ENCODE results near the gene DNAJC13.

DNAJC13 gene

DNA sequence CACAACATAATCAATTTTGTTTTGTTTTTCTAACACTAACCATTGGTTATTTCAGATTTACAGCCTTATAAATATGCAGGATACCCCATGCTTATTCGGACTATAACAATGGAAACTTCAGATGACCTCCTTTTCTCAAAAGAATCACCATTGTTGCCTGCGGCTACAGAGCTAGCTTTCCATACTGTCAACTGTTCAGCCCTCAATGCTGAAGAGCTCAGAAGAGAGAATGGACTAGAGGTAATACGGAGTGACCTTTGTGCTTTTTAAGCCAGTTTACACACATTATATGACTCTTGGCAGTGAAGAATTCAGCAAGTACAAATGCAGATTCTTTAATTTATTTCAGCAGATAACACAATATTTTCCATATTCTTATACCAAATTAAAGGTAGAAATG, 81.8 kb downstream of the DNAJC13 start:
- no peak for DNase-seq

DNA sequence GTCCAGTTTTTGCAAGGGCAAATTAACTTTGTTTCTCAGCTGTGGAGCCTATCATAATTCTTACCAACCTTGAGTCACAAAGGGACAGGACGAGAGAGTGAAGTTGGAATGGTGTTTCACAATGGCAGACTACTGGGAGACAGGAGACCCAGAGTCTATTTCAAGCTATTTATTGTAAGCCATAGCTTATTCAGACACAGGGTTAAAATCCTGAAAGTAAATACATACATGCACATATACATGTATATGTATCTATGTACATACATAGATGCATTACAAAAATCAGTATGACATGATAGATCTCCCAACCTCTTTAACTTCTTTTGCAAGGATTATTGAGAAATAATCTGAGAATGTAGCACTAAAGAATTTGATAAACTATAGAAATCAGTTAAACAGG, 86.3 kb downstream of the DNAJC13 start:
- DNase-seq = no peak

DNA sequence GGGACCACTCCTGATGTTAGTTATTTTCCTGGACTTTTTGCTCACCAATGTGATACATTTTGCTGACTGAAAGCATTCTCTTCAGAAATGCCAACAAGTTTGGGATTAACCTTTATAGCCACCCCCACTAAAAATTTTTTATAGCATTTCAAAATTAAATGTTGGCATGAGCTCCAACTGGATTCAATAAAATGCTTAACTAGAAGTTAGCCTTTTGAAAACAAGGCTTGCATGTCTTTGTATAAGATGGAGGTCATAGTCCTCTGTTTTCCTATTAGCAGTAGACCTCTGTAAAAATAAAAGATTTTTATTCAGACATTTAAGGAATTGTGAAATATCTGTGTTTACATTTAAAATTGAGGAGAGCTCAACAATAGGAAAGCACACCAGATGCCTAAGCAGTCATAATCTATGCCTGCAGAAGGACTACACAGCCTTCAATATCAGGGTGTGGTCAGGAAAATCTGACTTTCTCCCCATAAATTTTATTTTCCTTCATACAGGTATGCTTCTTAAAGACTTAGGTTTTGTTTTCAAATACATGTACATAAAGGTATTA, 87.2 kb downstream of the DNAJC13 start:
- DNase-seq = no peak

DNA sequence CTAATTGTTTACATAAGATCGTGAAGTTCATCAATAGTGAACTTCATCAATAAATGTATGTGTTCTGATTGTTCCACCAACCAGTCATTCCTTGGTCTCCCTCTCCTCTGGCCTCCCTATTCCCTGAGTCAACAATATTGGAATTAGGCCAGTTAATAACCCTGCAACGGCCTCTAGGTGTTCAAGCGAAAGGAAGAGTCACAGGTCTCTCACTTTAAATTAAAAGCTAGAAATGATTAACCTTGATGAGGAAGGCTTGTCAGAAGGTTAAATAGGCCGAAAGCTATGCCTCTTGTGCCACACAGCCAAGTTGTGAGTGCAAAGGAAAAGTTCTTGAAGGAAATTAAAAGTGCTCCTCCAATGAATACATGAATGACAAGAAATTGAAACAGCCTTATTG, 90.4 kb downstream of the DNAJC13 start:
- DNase-seq = no peak

DNA sequence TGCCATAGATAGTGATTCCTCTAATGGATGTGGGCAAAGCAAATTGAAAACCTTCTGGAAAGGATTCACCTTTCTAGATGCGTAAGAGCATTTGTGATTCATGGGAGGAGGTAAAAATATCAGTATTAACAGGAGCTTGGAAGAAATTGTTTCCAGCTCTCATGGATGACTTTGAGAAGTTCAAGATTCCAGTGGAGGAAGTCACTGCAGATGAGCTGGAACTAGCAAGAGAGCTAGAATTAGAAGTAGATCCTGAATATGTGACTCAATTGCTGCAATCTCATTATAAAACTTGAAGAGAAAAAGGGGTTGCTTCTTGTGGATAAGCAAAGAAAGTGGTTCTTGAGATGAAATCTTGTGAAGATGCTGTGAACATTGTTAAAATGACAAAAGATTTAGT, 91.8 kb downstream of the DNAJC13 start:
- no peak for DNase-seq

DNA sequence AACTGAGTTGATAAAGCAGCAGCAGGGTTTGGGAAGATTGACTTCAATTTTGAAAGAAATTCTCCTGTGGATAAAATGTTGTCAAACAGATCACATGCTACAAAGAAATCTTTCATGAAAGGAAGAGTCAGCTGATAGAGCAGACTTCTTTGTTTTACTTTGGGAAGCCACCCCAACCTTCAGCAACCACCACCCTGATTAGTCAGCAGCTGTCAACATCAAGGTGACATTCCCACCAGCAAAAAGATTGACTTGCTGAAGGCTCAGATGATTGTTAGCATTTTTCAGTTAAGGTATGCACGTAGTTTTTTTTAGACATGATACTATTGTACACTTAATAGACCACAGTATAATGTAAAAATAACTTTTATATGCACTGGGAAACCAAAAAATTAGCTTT, 92.2 kb downstream of the DNAJC13 start:
- DNase-seq = no peak

DNA sequence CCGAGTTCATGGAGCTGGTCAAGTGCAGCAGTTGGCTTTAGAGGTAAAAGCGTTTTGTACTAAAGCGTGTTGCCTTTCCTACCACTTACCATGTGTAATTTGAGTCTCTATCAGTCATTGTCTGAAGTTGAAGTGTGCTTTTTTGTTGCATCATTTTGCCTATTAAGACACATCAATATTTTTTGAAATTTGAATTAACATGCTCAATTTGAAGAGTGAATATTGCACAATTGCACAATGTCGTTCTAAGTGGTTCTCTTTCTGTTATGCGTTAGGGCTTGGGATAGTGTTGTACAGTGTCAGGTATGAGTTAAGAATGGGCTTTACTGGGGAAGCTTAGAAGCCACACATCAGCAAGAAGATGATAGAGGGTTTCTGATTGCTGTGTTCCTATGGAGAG, 95.8 kb downstream of the DNAJC13 start:
- no peak for DNase-seq

DNA sequence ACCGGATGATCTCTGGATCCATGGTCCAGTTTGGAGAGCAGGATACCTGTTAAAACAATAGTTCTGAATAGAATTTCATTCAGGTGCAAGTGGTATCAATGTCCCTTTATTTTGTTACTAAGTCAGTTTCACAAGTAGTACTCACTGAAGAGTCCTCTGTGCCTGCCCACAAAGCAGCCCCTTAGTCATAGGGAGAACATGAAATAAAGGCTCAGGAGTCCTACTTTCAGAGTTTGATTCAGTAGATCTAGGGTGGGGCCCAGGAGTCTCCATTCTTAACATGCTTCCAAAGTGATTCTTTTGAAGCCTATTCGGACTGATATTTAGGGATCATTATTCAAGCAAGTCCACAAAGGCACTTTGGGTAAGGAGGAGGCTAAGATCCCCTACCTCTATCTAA, 100.0 kb downstream of the DNAJC13 start:
- no peak for DNase-seq

DNA sequence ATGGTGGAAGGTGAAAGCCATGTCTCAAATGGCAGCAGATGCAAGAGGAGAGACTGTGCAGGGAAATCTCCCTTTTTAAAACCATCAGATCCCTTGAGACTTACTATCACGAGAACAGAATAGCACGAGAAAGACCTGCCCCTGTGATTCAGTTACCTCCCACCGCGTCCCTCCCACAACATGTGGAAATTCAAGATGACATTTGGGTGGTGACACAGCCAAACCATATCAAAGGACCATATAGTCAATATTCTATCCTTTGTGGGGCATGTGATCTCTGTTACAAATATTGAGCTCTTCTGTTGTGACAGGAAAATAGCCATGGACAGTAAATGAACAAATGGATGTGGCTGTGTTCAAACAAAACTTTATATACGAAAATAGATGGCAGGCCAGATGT, 102.6 kb downstream of the DNAJC13 start:
- no peak for DNase-seq

DNA sequence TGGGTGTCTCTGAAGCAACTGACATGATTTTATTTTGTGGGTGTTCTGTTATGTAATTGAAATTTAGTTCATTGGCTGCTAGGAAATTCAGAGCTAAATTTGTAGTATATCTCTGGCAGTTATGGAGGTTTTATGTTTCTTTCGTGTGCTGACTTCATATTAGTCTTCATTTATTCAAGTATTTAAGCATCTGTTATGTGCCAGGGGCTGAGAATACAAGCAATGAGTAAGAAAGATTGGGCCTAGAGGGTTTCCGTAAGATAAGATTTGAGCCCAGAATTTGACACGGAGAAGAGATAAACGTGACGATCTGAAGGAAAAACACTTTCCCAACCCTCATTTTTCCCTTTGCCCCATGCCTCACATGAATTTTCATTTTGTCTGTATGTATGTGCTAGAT, 104.6 kb downstream of the DNAJC13 start:
- no peak for DNase-seq

DNA sequence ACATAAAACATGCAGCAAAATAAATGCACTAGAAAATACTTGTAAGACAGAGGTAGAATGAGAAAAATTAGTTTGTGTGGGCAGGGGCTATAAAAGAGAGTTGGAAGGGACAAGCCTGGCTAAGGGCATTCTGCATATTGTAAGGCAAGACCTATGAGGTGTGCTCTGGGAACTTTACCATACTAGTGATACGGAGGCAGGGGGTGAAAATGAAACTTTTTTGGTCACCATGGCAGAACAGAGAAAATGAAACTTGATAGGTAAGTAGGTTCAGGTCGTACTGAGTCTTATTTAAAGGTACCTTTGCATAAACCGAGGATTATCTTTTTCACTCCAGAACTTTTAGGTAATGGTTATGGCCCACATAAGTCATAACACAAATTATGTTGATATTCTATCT, 105.1 kb downstream of the DNAJC13 start:
- DNase-seq = no peak

DNA sequence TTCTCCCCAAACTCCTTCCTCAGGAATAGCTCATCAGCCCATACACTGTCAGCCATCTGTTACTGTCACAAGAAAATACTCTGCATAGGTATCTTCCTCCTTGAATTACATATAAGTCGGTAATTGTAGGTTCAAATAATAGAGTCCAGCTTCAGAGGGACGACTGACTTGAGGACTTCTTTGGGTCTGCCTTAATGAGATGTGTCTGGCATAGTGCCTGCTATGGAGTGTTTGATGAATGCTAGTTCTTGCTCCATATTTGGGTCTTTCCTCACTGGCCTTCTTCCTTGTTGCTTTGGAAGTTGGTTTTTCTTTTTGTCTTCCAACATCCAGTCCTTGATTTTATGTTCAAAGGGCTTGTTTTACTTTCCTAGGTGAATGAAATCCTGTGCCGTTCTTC, 113.3 kb downstream of the DNAJC13 start:
- DNase-seq = no peak

DNA sequence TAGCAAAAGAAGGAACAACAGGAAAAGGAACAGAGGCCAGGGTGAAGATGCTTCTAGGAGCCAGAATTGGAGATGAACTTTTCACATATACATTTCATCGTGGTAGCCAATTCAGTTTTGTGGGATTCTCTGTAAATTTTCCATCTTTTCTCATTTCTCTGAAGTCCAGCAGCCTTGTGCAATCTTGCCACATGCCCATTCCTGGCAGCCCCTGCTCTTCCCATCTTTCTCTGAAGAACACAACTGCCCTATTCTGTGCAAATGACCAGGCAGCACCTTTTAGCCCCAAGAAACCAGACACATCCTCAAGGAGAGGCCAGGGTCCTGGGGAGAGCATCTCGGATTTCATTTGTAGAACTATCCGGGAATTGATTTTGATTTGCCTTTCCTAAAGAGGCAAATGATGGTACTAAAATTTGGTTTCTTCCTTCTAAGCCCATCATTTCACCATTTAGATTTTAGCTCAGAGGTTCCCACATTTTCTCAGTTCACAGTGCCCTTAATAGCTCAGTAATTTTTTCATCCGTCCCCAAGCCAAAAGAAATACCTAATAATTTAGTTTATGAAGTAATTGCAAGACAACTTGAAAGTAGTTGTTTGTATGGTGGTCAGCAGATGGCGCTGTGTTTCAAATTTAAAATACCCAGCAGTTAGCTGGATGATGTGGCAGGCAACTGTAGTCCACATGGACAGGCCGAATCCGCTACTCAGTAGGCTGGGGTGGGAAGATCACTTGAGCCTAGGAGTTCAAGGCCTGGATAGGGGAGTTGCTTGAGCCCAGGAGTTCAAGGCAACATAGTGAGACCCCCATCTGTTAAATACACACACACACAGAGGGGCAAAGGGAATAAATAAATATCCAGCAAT, 118.5 kb downstream of the DNAJC13 start:
- DNase-seq = peak; percentile 39 to 44

DNA sequence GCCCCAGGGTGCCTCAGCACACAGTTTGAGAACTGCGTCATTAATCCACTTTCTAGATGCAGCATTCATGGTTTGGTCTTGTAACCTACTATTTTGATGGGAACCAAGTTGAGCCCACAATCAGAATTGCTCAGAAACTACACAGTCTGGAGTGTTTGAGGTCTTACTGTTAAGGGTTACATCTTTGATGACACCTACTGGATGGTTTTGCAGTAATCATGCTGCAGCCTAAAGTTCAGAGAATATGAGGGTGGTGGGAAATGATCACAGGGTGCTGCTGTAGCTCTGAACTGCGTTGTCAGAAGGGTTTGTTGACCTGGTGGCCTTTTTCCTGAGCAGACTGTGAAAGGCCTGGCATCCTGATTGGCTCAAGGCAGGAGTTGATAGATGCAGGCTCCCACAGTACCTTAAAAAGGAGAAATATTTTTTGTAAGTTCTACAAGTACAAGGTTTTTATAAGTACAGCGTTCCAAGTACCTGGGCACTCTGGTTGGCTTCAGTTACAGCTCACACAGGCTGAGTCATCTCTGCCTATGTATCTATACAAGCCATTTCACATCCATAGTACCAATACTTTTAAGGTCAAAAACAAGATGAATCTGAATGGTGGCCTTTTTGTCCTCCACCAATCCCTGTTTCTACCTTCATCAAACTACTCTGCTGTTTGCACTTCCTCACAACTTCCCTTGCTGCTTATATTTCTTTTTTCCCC, 119.3 kb downstream of the DNAJC13 start:
- DNase-seq = no peak

DNA sequence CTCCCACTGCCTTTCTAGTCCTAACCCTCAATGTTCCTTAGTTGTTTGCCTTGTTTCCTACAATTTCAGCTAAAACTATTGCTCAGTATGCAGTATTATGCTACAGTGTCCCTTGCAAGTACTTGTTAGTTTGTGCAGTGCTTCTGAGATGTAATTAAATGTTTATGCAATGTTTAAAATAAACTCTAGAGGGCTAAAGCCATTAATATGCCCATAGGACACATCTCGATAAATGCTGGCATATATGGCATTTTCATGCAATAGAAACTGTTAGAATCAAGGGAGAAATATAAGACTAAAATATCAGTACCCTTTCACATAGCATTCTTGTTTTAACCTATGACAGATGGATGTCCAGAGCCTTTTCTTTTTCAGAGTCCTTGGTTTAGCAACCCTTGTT, 120.0 kb downstream of the DNAJC13 start:
- no peak for DNase-seq

DNA sequence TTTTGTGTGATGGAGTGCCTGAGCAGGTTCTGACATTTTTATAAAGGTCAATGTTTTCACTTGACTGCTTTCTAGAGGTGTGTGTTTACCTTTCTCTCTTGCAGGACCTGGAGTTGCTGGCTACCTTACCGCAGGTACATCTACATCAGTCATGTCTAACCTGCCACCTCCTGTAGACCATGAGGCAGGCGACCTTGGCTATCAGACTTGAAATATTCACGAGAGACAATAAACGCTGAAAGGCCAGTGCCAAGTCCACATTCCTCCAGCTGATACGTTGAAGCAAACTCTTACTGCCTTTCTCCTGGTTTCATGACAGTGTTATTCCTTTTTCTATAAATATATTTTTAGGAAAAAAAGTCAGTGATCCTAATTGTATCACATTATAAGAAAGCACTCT, 120.8 kb downstream of the DNAJC13 start:
- no peak for DNase-seq

DNA sequence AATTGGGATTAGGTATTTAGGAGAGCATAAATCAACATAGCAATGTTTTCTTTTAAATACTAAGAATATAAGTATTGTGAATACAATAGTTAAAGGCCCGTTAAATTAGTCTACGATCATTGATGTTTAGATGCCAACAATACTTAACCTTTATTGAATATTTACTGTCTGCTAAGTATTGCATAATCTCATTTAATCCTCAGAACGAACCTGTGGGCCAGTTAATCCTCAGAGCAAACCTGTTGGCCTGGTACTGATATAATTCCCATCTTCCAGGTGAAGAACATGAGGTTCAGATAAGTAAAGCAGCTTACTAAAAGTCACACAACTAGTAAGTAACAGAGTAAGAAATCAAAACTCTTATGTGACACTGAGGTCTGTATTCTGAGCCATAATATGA, 122.4 kb downstream of the DNAJC13 start:
- DNase-seq = no peak

DNA sequence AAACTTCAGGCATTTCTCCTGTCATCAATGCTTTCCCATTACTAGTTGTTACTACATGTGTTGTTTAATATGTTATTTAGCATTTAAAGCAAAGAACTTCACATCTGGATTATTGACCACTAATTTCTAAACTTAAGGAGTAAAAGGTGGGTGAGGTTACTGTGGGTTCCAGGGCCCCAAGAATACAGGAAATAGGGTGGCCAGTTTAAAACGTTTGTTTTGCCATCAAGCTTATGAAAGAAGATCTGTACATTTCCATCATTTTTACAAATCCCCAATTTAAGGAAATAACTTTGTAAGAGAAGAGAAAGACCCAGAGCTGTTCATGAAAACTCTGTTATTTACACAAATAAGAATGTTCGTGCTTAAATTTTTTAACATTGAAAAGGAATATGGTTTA, 125.3 kb downstream of the DNAJC13 start:
- DNase-seq = no peak

DNA sequence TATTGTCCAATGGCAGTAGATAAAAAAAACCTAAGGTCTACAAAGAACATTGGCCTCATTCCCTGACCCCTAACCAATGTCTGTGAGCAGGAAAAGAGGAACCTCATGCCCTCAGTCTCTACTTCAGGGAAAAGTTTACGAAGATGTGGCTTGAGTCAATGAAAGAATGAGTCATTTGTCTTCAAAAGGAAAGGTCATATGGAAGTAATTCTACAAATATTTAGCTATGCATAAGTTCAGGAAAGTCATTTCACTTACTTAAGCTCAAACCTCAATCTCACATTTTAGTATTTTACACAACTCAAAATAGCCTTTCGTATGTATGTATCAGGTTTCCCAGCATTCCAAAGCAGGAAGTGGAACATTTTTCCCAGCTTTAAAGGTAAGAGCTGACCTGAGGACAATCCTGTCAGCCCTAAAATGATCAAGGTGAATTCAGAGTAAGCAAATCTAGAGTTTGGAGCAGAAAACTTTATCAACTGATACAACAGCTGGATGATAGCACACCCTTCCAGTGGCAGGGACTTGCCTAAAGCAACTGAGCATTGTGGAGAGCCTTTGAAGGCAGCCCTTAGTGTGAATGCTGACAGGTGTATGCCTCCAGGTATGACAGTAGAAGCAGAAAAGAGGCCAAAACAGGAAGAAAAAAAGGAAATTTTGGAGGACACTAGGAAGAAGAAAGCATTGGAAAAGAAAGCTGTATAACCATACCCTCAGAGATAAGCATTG, 125.9 kb downstream of the DNAJC13 start:
- no peak for DNase-seq

DNA sequence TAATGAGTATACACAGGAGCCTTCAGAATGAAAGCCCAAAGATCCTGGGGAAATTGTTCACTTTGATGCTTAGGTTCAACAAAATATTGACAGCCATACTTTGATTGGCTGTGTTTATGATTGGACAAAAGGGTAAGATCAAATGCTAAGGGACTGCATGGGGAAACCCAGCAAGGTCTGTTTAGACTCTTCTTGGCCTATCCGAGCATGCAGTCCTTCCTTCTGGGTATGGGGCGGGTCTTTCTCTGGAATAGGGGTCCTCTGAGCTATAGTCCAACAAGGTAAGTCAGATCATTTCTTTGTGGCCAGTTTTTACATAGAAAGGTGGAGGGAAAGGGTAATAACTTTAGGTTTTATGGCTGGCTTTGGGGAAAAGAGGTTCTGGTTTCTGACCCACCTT, 126.8 kb downstream of the DNAJC13 start:
- DNase-seq = no peak

DNA sequence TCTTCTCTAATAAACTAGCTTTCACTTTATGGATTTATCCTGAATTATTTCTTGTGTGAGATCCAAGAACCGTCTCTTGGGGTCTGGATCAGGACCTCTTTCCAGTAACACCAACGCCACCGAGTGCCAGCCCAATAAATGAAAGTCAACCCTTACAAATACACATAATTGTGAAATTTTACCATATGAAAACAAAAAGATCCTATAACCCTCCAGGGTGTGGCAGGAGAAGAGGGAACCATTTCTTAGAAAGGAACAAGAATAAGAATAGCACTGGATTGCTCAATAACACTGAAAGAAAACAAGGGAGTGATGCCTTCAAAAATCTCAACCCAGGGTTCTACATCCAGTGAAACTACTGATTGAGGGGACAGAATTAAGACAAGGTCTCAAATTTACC, 128.2 kb downstream of the DNAJC13 start:
- no peak for DNase-seq

DNA sequence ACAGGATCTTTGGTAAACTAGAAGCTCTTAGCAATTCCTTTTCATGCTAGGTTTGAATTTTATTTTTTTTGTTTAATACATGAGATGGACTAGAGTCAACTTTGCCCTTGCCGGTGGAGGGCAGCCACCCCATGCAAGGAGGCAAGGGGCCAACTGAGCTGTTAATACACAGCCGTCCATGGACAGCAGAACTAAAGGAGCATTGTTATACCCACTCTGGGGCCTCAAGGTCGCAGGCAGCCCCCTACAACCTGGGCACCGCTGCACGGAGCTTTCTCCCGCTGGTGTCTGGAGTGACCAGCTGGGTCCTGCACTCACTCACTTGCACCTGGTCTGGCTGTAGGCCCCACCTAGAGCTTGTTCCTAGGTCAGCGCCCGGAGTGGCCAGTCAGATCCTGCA, 131.9 kb downstream of the DNAJC13 start:
- no peak for DNase-seq

DNA sequence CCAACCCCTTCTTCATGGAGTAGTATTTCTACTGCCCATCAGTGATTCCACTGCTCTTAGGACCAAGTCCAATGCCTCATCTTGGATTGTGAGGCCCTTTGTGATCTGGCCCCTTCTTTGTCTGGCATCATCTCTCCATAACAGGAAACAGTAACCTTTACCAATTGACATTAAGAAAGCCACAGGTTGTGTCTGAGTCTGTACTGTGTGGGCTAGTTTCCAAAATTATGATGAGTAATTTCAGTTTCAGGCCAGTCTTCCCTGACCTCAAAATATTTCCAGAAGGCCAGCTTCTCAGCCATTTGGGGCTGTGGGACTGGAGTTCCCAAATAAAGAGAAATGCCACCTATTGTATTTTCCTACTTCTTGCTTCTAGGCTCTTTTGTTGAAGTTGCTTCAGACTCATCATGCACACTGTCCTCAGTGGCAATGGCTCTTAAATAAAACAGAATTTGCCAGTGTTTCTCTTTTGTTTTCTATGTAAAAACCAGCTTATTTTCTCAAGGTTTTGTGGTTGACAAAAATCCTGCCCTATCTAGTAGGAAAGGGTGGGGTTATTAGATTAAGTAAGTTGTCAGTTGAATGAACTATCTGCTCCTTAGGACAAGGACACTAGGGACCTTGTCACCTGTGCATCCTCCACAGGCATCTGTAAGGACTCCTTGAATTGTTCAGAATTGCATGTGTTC, 132.7 kb downstream of the DNAJC13 start:
- no peak for DNase-seq
